K562 (cell line): ENCODE data around the gene ERP44. TPM values are rescaled to one million over a fixed set of nuclear protein-coding genes. Genes with fewer than 3 reads are reported as not detected.

Experiments
- ATAC-seq: fragments of 200-7000 bp; cut with Tn5 transposase; 3 replicates; pipeline ENCODE4 v1.9.1; 2020; ENCODE audit warnings: moderate library complexity
- BruUV-seq: library from RNA; stranded (reverse); fragments of 400-500 nt; replicated peaks from 2 replicates; lab custom pipeline; 2021; lab: Mats Ljungman, UMichigan
- CTCF ChIA-PET: fragments of 300-600 bp; formaldehyde crosslinking; extraction: SDS; loops from one replicate; lab custom pipeline; 2021; ENCODE audit warnings: low intra/inter-chr PET ratio; lab: Yijun Ruan, JAX
- POLR2A ChIA-PET: fragments of 300-600, 350-650 bp; sonication (Branson Sonifier 250); formaldehyde crosslinking; extraction: SDS; loops from one replicate; lab custom pipeline; 2021; ENCODE audit warnings: antibody characterized with exemption, inconsistent platforms; lab: Yijun Ruan, JAX
- DNase-seq, 4 experiments: peaks; one replicate each; pipeline versions ENCODE4 v3.0.0 to v3.0.0-alpha.2; 2011 to 2018; ENCODE audit warnings: low spot score in 3 of 4, mixed read lengths in 3 of 4; ENCODE audit errors: extremely low read depth in 1 of 4
- FAIRE-seq: peaks from 2 replicates; lab custom pipeline; 2011; peaks lifted over from hg19 to GRCh38; lab: Jason Lieb, UNC
- H2AFZ ChIP-seq: 2 replicates; pipeline ENCODE4 v1.6.0; 2011; ENCODE audit warnings: low read depth, low read length, control low read depth, inconsistent platforms
- H3K27ac ChIP-seq: fragments of 200-600 bp; 3 replicates; pipeline ENCODE4 v1.8.0; 2011; ENCODE audit warnings: low read depth, mild to moderate bottlenecking, control low read depth, inconsistent platforms, low read length, moderate library complexity, mixed read lengths; ENCODE audit errors: extremely low read depth
- H3K27me3 ChIP-seq, 2 experiments: fragments of 300-600 bp in 1 of 2; 2 replicates in 1 of 2; 3 replicates in 1 of 2; pipeline versions ENCODE4 v1.6.0 to v1.8.0; 2011; ENCODE audit warnings: inconsistent platforms in 2 of 2, low read length in 2 of 2, mild to moderate bottlenecking in 1 of 2, mixed read lengths in 1 of 2, moderate library complexity in 1 of 2; ENCODE audit not compliant: control insufficient read depth in 2 of 2, insufficient read depth in 2 of 2
- H3K36me3 ChIP-seq: fragments of 300-600 bp; 3 replicates; pipeline ENCODE4 v1.8.0; 2011; ENCODE audit warnings: mild to moderate bottlenecking, low read length, inconsistent platforms; ENCODE audit not compliant: control insufficient read depth, insufficient read depth
- H3K4me1 ChIP-seq, 2 experiments: fragments of 200-600 bp in 1 of 2; replicated peaks in 1 of 2; 2 replicates in 1 of 2; 3 replicates in 1 of 2; pipeline versions ENCODE4 v1.5.1 to v1.8.0; 2011; ENCODE audit warnings: inconsistent platforms in 2 of 2, low read length in 2 of 2, mild to moderate bottlenecking in 1 of 2, mixed read lengths in 1 of 2, moderate library complexity in 1 of 2; ENCODE audit not compliant: control insufficient read depth in 2 of 2, insufficient read depth in 2 of 2
- H3K4me2 ChIP-seq: 2 replicates; pipeline ENCODE4 v1.6.1; 2011; ENCODE audit warnings: low read length, control low read depth, inconsistent platforms, mixed read lengths; ENCODE audit not compliant: insufficient read depth
- H3K4me3 ChIP-seq: fragments of 200-600 bp; sonication (generic), shearing (Covaris generic); 2 replicates; pipeline ENCODE4 v1.5.1; 2016; ENCODE audit warnings: control low read depth, inconsistent platforms
- H3K79me2 ChIP-seq: fragments of 200-600 bp; 3 replicates; pipeline ENCODE4 v1.8.0; 2011; ENCODE audit warnings: low read length, inconsistent platforms; ENCODE audit not compliant: control insufficient read depth, insufficient read depth
- H3K9ac ChIP-seq, 2 experiments: 2 replicates each; pipeline versions ENCODE4 v1.6.0 to v1.6.1; 2011; ENCODE audit warnings: low read depth in 2 of 2, low read length in 2 of 2, control low read depth in 1 of 2, inconsistent platforms in 1 of 2, mild to moderate bottlenecking in 1 of 2, mixed read lengths in 1 of 2; ENCODE audit not compliant: insufficient read depth in 1 of 2
- H3K9me1 ChIP-seq: one replicate; pipeline ENCODE4 v1.6.0; 2011; ENCODE audit warnings: inconsistent platforms, mild to moderate bottlenecking, low read length, moderate library complexity; ENCODE audit not compliant: control insufficient read depth, insufficient read depth
- H3K9me3 ChIP-seq: replicated peaks from 2 replicates; pipeline ENCODE4 v1.5.1; 2011; ENCODE audit warnings: low read depth, low read length, inconsistent platforms; ENCODE audit not compliant: control insufficient read depth, insufficient read depth
- H4K20me1 ChIP-seq: replicated peaks from 2 replicates; pipeline ENCODE4 v1.6.1; 2011; ENCODE audit warnings: low read length, inconsistent platforms, mixed read lengths; ENCODE audit not compliant: control insufficient read depth, insufficient read depth
- ATF6 ChIP-seq: sonication (generic); formaldehyde crosslinking; IDR thresholded peaks from 2 replicates; pipeline ENCODE4 v1.4.0; 2020; ENCODE audit warnings: mild to moderate bottlenecking, missing genetic modification reagents
- ATF7 ChIP-seq: fragments of 450-650 bp; IDR thresholded peaks from 2 replicates; pipeline ENCODE4 v1.7.1; 2014; ENCODE audit warnings: mild to moderate bottlenecking, moderate library complexity
- CAMTA2 ChIP-seq: fragments of 250-450 bp; sonication (Bioruptor Pico); conservative IDR thresholded peaks from 2 replicates; pipeline ENCODE4 v1.5.1; 2022
- FOXA1 ChIP-seq: fragments of 450-650 bp; IDR thresholded peaks from 2 replicates; pipeline ENCODE4 v1.6.1; 2016; ENCODE audit warnings: mild to moderate bottlenecking, borderline replicate concordance
- FOXM1 ChIP-seq, 2 experiments: fragments of 450-650 bp in 1 of 2; sonication (generic) in 1 of 2; formaldehyde crosslinking in 1 of 2; IDR thresholded peaks; 2 replicates each; pipeline versions ENCODE4 v1.6.1 to v1.9.0; 2017 to 2022; ENCODE audit warnings: low read depth in 2 of 2, mild to moderate bottlenecking in 2 of 2, missing genetic modification reagents in 1 of 2, moderate library complexity in 1 of 2
- FOXP1 ChIP-seq: sonication (generic); formaldehyde crosslinking; IDR thresholded peaks from 2 replicates; pipeline ENCODE4 v1.8.0; 2022; ENCODE audit warnings: mild to moderate bottlenecking, missing genetic modification reagents
- HDGF ChIP-seq: fragments of 450-650 bp; IDR thresholded peaks from 2 replicates; pipeline ENCODE4 v1.6.1; 2016
- NCOA4 ChIP-seq: fragments of 450-650 bp; IDR thresholded peaks from 2 replicates; pipeline ENCODE4 v1.6.1; 2018; ENCODE audit warnings: mild to moderate bottlenecking; ENCODE audit not compliant: partially characterized antibody
- NR3C1 ChIP-seq: sonication (generic); formaldehyde crosslinking; IDR thresholded peaks from 2 replicates; pipeline ENCODE4 v1.8.1; 2022; ENCODE audit warnings: missing genetic modification reagents
- PML ChIP-seq: IDR thresholded peaks from 2 replicates; pipeline ENCODE4 v1.6.1; 2012; ENCODE audit warnings: low read length, inconsistent platforms
- RAD21 ChIP-seq, 2 experiments: fragments of 250-450 bp in 1 of 2; fragments of 450-650 bp in 1 of 2; sonication (Bioruptor Pico) in 1 of 2; formaldehyde crosslinking in 1 of 2; IDR thresholded peaks in 1 of 2; conservative IDR thresholded peaks in 1 of 2; 2 replicates each; pipeline versions ENCODE4 v1.4.0 to v1.8.0; 2020 to 2022; ENCODE audit warnings: mild to moderate bottlenecking in 2 of 2, moderate library complexity in 1 of 2
- TAL1 ChIP-seq: fragments of 450-650 bp; IDR thresholded peaks from 2 replicates; pipeline ENCODE4 v1.6.1; 2016; ENCODE audit warnings: mild to moderate bottlenecking
- ZBTB1 ChIP-seq: sonication (generic); formaldehyde crosslinking; IDR thresholded peaks from 2 replicates; pipeline ENCODE4 v1.8.1; 2023; ENCODE audit warnings: missing genetic modification reagents, low read depth, mild to moderate bottlenecking, borderline replicate concordance
- ZBTB7A ChIP-seq: IDR thresholded peaks from 2 replicates; pipeline ENCODE4 v1.6.1; 2011; ENCODE audit warnings: low read depth, mild to moderate bottlenecking, low read length, moderate library complexity, borderline replicate concordance; ENCODE audit not compliant: control insufficient read depth
- ZFP1 ChIP-seq: fragments of 450-650 bp; formaldehyde crosslinking; IDR thresholded peaks from 2 replicates; pipeline ENCODE4 v1.4.0; 2020; ENCODE audit warnings: mild to moderate bottlenecking, mixed read lengths
- ZKSCAN1 ChIP-seq: fragments of 150-350 bp; IDR thresholded peaks from 2 replicates; pipeline ENCODE4 v1.6.1; 2016; ENCODE audit warnings: low read depth, low read length
- ZNF124 ChIP-seq: sonication (generic); formaldehyde crosslinking; IDR thresholded peaks from 2 replicates; pipeline ENCODE4 v1.8.1; 2022; ENCODE audit warnings: missing genetic modification reagents
- ZNF239 ChIP-seq: fragments of 250-450 bp; sonication (Bioruptor Pico); IDR thresholded peaks from 2 replicates; pipeline ENCODE4 v1.4.0; 2020; ENCODE audit warnings: mild to moderate bottlenecking
- ZNF263 ChIP-seq: sonication (generic); formaldehyde crosslinking; IDR thresholded peaks from 2 replicates; pipeline ENCODE4 v1.8.0; 2022; ENCODE audit warnings: mild to moderate bottlenecking, missing genetic modification reagents, borderline replicate concordance
- ZNF280B ChIP-seq: fragments of 250-450 bp; sonication (Bioruptor Pico); IDR thresholded peaks from 2 replicates; pipeline ENCODE4 v1.5.1; 2021; ENCODE audit warnings: mild to moderate bottlenecking
- WGBS: fragments of 100-300 bp; shearing (Covaris generic); methylation state at CpG from one replicate; pipeline ENCODE4 v1.1.6; 2016; ENCODE audit warnings: low coverage, mixed read lengths; ENCODE audit not compliant: insufficient coverage; ENCODE audit errors: missing lambda C conversion rate; 5-methylcytosine and 5-hydroxymethylcytosine counted together
- in situ Hi-C: fragments of 300-500 bp; cut with MboI; formaldehyde crosslinking; loops from 4 replicates; pipeline ENCODE4 v1.15.0; 2018; ENCODE audit warnings: inconsistent platforms, mixed read lengths
- intact Hi-C: fragments of 100-400 bp; cut with micrococcal nuclease; formaldehyde crosslinking; loops from 2 replicates; pipeline ENCODE4 v1.14.2; 2022
- polyA plus RNA-seq, 8 experiments: library from polyadenylated mRNA; depleted of rRNA in 4 of 8; stranded (reverse) in 5 of 8; unstranded in 3 of 8; fragments of >200 nt; fragmentation: Nextera tagmentation in 2 of 8; fragmentation: Illumina TruSeq in 1 of 8; extraction: Ambion mirVana in 2 of 8; extraction: Trizol in 1 of 8; gene quantifications; 2 replicates each; pipeline versions ENCODE4 v1.2.1 to v1.2.3, GENCODE V29; 2011 to 2014; ENCODE audit warnings: inconsistent platforms in 1 of 8, missing spikeins in 1 of 8
- total RNA-seq, 7 experiments: library from RNA; depleted of rRNA in 6 of 7; stranded (reverse); fragments of >200 nt in 6 of 7; fragmentation: Illumina TruSeq in 2 of 7; extraction: Trizol in 2 of 7; gene quantifications; 2 replicates each; pipeline versions ENCODE4 v1.2.1 to v1.2.3, GENCODE V29; 2011 to 2021; ENCODE audit warnings: low replicate concordance in 1 of 7

ERP44 gene
- total and polyA plus RNA-seq, 9 of the 15 experiments (the other 6 are each of a cell fraction or from before 2014, with no cell fraction given): 9.2 to 23.4 (median 13.6) TPM

GRCh38 chr9:100087218-100087617 lies 11.6 kb downstream of the ERP44 start (continued):
- no peak for TF ChIP-seq FOXM1 (IDR thresholded peaks at IDR 0.05; ENCODE audit: low read depth)
- TF ChIP-seq FOXM1 (CRISPR knock-in tag; IDR thresholded peaks at IDR 0.05; ENCODE audit: low read depth): no peak
- TF ChIP-seq NR3C1 (CRISPR knock-in tag): no peak
- TF ChIP-seq PML: no peak
- TF ChIP-seq ATF7: peak; percentile 33; the same call in 1 of the 2 replicates

- BruUV-seq: no TSS peak
- 66% methylated on average over 3 of the region's 3 CpGs for WGBS
- no peak overlapping the region for H3K9ac ChIP-seq
- intact Hi-C loops (loop anchor here (2.0 kb wide), 1 partner anchor 15 kb away; no protein-coding TSS in a partner anchor), in situ Hi-C loops (no loop called here)
- DNase-seq (no peak), FAIRE-seq (no peak), ATAC-seq (no peak)
- peaks cover 2% of the 10 kb centered on the region; the same call in 1 of the 2 replicates for H3K9me3 ChIP-seq
- peaks cover 94% of the 10 kb centered on the region for H3K79me2 ChIP-seq
- no peak overlapping the region for H3K4me3 ChIP-seq
- no peaks in the 10 kb centered on the region for H3K9me1 ChIP-seq
- H3K36me3 ChIP-seq: no peaks in the 10 kb centered on the region
- no peak overlapping the region for H3K27ac ChIP-seq
- H3K4me2 ChIP-seq: no peak overlapping the region
- H3K27me3 ChIP-seq: no peaks in the 10 kb centered on the region
- H3K4me1 ChIP-seq: peaks cover 4 to 18% of the 10 kb centered on the region in 2 experiments; a peak in 3 of 5 replicates
- CTCF ChIA-PET: no interaction called here
- POLR2A ChIA-PET: interaction anchor here (0.7 to 5.1 kb wide), 2 partner anchors 10 to 21 kb away, joined by 4 to 35 read pairs; no protein-coding TSS in a partner anchor
- no peaks in the 10 kb centered on the region for H4K20me1 ChIP-seq
- H2AFZ ChIP-seq: no peak overlapping the region
- TF ChIP-seq CAMTA2 (CRISPR knock-in tag) (no peak), TAL1 (no peak), ZNF124 (no peak), ZBTB1 (CRISPR knock-in tag) (no peak), ZKSCAN1 (no peak), ZBTB7A (no peak), RAD21 (CRISPR knock-in tag; conservative IDR thresholded peaks at IDR 0.05 in 1 of 2, IDR thresholded peaks at IDR 0.05 in 1 of 2) (no peak), NCOA4 (no peak), ZNF280B (CRISPR knock-in tag) (no peak), HDGF (no peak), ZNF239 (CRISPR knock-in tag) (no peak), ZFP1 (CRISPR knock-in tag) (no peak), ZNF263 (CRISPR knock-in tag) (no peak), FOXP1 (CRISPR knock-in tag) (no peak), ATF6 (CRISPR knock-in tag) (no peak), FOXA1 (no peak)
Measured at GRCh38 chr9:100086097-100086635, 12.6 kb downstream of the ERP44 start.
